ACHN (cell line): Measurements from ENCODE around the gene FAM186B.
A peak's percentile ranks its signal among the peaks of the same experiment; 100 is the strongest.
"Not testable (repeated sequence)": the region's sequence is repeated elsewhere in the genome, so short reads cannot be mapped to it uniquely, and the experiment has no call there.

Experiments used
- DNase-seq: peaks from one replicate; pipeline ENCODE4 v3.0.0-alpha.2; 2015
- in situ Hi-C: cut with HindIII; loops from 2 replicates; pipeline ENCODE4 v1.10.0; 2017; ENCODE audit warnings: low sequenced_read_pairs, low pct_ligation_motif_present, low pct_unique_long_range_greater_than_20kb

The FAM186B gene, protein sequence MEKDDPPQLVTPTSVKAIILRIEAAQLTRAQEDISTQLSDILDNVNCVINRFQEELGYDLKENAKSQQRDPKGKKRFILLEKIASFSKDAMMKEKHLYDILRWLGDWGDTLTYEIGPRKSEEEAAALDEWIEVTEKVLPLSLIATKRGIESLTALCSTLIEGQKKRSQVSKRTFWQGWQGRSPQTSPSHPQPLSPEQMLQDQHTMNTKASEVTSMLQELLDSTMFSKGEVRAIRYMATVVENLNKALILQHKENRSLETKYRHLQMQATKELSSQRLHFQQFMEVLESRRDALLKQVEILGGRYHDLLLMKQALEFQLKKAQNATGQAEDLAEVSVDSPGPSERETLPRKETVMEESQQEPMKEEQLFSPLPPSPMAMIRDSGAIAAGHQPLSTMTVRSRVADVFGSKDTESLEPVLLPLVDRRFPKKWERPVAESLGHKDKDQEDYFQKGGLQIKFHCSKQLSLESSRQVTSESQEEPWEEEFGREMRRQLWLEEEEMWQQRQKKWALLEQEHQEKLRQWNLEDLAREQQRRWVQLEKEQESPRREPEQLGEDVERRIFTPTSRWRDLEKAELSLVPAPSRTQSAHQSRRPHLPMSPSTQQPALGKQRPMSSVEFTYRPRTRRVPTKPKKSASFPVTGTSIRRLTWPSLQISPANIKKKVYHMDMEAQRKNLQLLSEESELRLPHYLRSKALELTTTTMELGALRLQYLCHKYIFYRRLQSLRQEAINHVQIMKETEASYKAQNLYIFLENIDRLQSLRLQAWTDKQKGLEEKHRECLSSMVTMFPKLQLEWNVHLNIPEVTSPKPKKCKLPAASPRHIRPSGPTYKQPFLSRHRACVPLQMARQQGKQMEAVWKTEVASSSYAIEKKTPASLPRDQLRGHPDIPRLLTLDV

DNA sequence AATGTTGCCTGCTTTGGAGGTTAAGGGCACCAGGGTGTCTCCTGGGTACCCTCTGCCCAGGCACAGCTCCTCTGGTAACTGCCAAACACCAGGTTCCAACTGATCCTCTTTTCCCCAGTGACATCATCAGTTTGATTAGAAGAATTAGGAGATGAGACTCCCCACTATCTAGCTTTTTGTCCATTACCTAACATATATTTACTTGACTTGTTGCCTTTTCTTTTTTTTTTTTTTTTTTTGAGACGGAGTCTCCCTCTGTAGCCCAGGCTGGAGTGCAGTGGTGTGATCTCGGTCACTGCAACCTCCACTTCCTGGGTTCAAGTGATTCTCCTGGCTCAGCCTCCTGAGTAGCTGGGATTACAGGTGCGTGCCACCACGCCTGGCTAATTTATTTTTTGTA, at the start of gene FAM186B:
FAM186B (minus strand) TSS at position 101 of the 400 bp plus-strand sequence. CDS start 162 bp downstream, outside the sequence.
- DNase-seq, in situ Hi-C loops: not testable (repeated sequence)

DNA sequence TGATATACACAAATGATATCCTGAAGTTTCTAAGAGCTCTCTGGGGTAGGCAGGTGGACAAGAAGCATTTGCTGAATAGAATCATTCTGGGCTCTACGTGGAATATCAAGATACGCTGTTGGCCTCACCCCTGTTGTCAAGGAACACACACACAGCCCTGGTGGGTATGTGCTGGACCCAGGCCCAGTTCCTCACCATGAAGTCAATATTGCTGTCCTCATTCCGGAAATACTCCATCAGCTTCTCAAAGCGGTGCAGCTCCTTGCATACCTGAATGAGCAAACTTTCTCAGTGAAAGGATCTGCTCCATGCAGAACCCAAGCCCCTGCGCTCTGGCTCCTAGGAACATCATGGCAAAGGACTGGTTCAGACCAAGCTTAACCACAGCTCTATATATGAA, 49.3 kb upstream of the FAM186B start:
- in situ Hi-C loops, result no loop called here
- DNase-seq, result no peak

DNA sequence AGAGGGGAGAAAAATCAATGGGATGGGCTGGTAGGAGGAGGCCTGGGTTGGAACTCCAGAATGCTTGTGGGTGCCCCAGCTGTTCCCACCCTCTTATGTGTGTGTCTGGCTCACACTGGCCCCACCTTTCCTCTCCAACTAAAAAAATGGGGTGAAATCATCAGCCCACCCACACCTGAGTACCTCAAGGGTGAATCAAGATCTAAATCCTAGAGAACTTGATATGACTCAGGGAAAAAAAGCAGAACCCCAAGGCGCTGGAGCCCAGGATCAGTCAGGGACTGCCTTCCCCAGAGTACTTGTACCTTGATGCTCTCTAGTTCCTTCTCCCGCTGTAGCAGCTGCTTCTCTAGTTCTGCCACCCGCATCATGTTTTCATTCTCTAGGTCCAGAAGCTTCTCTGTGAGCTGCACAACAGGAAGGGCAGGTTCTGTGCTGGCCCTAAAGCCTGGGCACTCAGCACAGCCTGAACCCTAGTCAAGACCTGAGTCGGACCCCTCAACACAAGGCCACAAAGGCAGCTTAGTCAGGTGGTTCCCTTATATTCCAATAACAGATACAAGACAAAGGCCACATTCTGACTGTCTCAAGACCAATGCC, 47.6 kb upstream of the FAM186B start:
- in situ Hi-C loops, result no loop called here
- DNase-seq, result no peak

DNA sequence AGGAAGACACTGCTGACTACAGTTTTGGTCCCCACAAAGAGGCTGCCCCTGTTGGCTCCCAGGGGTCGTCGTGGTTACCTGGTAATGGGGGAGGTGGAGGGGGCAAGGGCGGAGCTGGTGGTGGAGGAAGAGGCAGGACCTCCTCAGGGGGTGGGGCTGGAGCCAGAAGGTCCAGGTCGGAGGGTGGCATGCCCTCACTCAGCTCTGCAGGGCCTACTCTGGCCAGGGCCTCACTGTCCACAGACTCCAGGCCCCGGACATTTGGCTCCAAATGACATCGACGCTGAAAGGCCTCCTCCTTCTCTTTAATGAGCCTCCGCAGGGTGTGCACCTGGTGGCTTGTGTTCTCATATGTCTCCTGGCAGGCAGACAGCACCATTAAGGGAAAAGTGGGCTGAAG, 46.4 kb upstream of the FAM186B start:
- DNase-seq, result no peak
- in situ Hi-C loops, result no loop called here

DNA sequence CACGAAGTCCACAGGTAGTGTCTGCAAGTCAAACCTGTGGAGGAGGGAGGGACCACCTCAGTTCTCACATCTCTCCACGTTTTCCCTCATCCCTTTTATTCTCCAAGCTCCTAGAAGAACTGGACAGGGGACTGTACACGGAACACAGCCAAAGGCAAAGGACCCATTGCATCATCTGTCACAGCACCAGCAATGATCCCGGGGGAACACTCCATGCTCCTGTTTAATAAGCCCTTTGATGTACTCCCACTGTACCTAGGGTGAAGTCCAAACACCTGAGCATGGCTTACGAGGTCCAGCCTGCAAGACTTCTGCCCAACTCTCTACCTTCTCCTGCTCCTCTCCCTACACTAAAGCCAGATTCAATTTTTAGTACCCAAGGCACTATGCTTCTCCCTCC, 44.5 kb upstream of the FAM186B start:
- in situ Hi-C loops, result no loop called here

DNA sequence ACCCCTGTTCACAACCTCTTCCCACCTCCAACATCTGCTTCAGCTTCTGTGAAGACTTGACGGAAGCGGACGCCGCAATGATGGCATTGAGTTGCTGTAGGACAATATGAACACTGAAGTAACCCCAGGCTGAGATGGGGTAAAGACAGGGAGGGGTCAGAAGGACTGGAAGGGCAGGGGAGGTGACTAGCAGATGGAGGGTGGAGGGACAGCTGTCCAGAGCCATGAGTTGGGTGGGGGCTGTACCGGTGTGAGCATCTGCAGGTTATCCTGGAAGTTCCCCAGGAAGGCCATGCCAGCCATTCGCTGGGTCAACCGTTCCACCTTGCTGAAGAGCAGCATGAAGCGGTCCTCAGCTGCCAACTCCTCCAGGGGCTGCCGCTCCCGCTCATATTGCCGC, 44.0 kb upstream of the FAM186B start:
- DNase-seq, result no peak
- in situ Hi-C loops, result no loop called here

More for the DNA sequence above, 44.5 kb upstream of the FAM186B start:
- no peak for DNase-seq

DNA sequence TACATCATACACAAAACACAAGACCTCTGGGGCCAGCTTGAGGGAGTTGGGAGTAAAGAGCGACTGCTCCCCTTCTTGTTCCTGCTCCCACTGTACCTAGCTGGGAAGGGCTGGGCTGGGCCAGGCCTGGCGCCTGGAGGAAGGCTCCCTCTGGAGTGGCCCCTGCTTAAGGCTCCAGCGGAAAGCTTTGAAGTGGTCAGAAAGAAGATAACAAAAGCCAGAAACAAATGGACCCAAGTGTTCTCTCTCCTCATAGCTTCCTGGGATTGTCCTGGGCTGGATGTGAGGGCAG, 43.2 kb upstream of the FAM186B start:
- DNase-seq, result no peak
- in situ Hi-C loops, result no loop called here

DNA sequence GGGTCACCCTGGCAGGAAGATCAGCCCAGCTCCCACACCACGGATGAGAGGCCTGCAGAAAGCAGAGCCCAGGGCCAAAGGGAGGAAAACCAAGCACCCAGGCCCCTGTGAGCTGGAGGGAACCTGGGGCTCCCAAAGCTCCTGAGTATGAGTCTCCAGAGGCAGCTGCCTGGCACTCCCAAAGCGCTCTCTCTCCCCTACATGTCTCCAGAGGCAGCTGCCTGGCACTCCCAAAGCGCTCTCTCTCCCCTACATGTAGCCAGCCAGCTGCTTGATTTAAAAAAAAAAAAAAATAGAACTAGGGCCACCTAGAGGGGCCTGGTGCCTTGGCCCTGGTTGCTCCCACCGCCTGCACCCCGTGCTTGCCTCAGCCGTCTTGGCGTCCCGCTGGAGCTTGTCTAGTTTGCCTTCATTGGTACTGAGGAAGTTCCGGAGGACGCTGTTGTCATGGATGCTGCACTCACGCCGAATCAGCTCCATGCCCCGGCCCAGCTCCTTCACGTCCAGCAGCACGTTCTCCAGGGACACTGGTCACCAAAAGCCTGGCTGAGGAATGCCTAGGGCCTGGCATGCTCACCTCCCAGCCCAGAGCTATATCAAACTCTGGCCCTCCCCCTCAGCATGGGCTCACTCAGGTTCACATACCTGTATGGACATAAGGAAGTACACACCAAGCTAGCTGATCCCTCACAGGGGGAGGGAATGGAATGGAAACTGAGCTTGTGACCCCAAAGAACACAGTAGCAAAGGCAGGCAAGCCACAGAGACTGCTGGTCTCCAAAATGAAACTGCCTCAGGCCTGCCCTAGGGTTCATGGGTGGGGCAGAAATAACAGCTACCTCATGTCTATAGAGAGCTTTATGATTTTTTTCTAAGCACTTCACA, 42.6 kb upstream of the FAM186B start:
- DNase-seq, result no peak
- in situ Hi-C loops, result no loop called here

DNA sequence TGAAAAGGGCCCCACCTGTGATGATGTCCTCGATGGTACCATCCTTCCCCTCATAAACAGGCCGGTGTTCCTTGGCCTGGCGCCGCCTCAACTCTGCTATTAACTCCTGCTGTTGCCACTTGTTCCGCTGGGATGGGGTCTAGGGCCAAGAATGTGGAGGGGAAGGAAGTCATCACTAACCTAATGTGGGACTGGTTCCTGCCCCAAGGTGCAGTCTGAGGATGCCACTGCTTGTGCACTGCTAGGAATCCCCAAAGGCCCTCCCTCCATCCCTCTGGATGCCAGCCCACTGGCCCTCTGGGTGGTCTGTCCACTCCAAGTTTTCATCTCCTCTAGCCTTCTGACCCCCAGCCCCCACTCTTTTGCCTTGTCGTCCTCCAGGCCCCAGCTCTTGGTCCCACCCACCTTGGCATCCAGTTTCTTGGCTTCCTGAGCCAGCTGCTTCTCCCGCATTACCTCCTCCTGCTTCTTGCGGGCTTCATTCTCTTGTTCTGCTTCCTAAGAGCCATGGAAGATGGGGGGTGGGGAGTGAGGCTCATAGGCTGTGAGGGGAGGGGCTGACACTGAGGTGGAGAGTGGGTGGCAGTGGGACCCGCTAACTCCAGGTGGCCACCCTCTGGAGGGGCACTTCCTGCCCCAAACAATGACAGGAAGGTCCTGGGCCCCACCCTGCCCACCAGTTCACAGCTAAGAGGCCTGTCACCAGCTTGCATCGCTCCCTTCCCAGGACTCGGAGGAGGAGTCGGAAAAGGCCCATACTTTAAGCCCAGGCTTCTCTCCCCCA, 41.6 kb upstream of the FAM186B start:
- no peak for DNase-seq
- in situ Hi-C loops, result no loop called here

DNA sequence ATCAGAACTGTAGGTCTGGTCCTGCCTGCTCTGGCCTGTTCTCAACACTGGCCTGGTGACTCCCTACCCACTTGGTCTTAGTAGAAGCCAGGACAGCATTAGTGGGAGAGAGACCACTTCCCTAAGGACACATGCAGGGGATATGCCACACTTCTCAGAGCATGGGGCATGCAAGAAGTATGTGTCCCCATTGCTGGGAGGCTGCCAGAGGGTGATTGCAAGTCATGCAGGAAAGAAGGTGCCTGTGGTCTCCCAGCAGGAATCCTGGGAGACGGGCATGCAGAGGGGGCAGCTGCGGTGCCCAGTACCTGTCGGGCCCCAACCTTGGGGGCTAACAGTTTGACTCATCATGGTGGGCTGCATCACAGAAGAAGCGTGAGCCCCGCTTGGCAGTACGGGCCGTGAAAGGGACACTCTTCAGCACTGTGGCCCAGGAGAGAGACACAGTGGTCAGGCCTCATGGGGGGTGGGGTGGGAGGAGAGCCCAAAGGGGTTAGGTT, 40.9 kb upstream of the FAM186B start:
- in situ Hi-C loops, result no loop called here
- no peak for DNase-seq

DNA sequence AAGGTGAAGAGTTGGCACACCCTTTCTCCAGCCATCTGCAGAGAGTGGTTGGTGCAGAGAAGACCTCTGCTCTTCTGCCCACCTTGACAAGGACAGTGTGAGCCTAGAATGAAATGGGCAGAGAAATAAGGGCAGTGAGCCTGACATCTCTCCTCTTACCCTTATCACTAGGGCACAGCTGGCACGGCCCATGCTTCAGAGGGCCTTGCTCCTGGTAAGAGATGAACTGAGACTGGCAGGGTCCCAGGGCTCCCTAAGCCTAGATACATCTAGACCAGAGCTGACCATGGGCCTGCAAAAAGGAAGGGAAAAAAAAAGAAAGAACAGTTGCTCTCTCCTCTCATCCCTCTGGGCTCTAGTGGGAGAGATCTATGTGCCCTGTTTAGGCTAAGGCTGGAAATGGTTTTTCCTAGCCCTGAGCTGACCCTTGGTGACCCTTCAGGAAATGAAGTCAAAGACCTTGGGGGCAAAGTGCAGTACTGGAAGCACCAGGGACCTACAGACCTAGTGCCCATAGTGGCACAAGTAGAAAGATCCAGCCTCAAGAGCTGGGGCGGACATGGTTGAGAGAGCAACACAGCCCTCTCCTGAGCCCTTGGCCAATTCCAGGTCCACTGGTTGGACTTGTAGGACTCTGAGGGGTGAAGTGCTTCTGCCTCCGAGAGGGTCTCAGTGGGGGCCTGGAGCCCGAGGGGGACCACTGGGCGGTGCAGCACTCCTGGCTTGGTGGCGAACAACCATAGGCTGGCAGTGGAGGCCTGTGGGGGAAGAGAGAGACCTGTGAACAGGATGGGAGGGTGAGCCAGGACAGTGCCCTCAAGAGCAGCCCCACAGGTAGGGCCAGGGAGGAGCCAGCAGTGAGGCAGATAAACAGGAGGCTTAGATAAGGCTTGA, 40.0 kb upstream of the FAM186B start:
- DNase-seq, result no peak

DNA sequence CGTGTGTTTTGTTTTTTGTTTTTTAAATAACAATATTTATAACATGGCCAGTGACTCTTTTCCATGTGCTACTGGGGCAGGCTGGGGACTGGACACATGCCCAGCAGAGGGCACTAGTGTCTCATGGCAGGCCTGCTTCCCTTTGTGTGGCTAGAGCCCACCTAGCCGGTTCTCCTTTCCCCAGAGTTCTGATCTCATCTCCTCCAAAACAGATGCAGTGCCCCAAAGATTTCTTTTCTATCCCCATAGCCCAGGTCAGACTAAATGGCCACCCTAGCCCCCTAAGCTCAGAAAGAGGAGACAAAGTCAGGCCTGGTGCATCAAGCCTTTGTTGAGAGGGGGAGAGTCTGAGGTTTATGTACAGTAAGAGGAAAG, 39.2 kb upstream of the FAM186B start:
- in situ Hi-C loops, result no loop called here
- DNase-seq, result peak; percentile 79

More for the DNA sequence above, 40.0 kb upstream of the FAM186B start:
- in situ Hi-C loops, result no loop called here

DNA sequence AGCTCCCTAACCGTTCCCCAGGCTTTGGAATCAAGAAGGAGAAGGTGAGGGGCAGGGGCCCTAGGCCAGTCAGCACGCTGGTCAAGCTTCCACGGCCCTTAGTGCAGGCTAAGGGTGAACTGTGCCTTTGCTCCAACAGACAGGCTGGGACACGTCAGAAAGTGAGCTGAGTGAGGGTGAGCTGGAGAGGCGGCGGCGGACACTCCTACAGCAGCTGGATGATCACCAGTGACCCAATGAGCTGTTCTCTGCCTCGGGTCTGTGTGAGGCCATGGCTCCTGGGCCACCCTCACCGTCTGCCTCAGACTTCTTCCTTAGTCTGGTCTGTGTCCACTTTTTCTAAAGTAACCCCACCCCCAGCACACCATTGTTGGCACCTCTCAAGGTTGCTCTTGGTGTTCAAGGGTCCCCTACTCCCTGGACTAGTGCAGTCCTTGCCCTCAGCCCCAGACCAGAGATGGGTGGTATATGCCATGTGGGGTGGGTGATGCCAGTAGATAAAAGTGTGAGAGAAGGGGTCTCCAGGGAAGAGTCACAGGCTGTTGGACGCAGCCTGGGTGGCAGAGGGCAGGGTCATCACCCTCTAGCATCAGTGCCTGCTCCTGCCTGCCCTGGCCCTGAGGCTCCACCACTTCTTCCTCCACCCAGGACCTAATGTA, 38.7 kb upstream of the FAM186B start:
- DNase-seq, result no peak
- in situ Hi-C loops, result no loop called here

DNA sequence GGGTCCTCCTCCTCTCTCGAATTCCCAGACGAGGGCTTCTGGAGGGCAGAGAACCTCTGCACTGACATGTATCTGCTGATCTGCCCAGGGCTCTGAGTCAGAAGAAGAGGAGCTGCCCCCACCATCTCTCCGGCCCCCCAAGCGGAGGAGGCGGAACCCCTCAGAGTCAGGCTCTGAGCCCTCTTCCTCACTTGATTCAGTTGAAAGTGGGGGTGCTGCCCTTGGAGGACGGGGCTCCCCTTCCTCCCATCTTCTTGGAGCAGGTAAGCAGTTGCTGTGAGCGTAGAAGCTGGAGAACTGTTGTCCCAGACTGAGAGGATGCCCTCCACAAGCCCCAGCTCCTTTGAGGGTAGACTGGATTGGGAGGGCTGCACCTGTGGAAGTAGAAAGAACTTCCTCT, 37.7 kb upstream of the FAM186B start:
- in situ Hi-C loops, result no loop called here
- no peak for DNase-seq

DNA sequence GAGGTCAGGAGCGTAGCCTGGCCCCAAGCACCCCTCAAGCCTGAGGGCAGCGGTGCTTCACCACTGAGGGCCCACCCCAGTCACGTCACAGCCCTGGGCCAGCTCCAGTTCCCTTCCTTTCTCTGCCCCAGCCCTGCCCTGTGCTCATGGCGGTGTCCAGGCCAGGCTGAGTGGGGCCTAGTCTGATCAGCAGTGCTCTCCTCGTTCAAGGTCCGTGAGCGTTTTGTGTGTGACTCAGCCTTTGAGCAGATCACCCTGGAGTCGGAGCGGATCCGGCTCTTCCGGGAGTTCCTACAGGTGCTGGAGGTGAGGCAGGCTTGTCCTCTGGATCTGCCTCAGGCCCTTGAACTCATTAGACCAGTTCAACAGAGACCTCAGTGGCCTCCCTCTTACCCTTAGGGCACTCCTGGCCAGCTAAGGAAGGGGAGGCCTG, 36.9 kb upstream of the FAM186B start:
- in situ Hi-C loops, result no loop called here

DNA sequence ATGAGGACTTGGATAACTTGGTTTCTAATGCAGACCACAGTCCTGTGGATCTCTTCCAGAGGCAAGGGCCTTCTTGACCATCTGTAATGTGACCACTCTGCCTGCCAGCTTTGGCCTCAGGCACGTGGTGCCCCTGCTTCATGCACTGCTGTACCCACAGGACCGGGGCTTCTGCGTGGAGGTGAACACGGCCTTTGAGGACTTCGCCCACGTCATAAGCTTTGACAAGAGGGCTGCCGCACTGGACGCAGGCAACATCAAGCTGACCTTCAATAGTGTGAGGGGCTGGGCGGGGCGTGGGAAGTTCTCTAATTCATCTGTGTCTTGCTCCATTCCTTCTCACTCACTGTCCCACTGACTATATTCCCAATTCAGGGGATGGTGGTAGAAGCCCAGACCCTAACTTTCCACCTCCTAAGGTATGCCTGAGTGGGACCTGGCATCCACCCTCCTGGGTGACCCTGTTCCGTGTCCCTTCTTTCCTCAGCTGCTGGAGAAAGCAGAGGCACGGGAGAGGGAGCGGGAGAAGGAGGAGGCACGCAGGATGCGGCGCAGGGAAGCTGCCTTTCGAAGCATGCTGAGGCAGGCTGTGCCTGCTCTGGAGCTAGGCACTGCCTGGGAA, 36.4 kb upstream of the FAM186B start:
- in situ Hi-C loops, result no loop called here
- no peak for DNase-seq

More for the DNA sequence above, 36.9 kb upstream of the FAM186B start:
- no peak for DNase-seq
